GM13977 (cell line): Measurements from ENCODE around the gene RNF31.

Experiments
- DNase-seq: peaks from one replicate; pipeline ENCODE4 v3.0.0; 2012; ENCODE audit warnings: low spot score
- in situ Hi-C: fragments of 300-500 bp; cut with MboI; formaldehyde crosslinking; loops from one replicate; pipeline ENCODE4 v1.12.0; 2022; ENCODE audit warnings: low sequenced_read_pairs, low pct_unique_long_range_greater_than_20kb, mixed read lengths, inconsistent platforms; ENCODE audit not compliant: unreplicated experiment
- TF ChIP-seq, protein P1 (sequence below): IDR thresholded peaks from 2 replicates; pipeline ENCODE4 v1.5.1; 2012; ENCODE audit warnings: mild to moderate bottlenecking, control low read depth; ENCODE audit not compliant: insufficient read depth; ENCODE audit errors: extremely low read depth, missing control alignments

RNF31 gene

GRCh38 chr14:24171422-24172260, 24.3 kb downstream of the RNF31 start, which contains the start of gene REC8:
REC8 (plus strand) TSS chr14:24172080; CDS start chr14:24172553, 473 bp downstream.
- in situ Hi-C loops, result no loop called here
- DNase-seq, result peak; percentile 98
- TF ChIP-seq, protein P1, sequence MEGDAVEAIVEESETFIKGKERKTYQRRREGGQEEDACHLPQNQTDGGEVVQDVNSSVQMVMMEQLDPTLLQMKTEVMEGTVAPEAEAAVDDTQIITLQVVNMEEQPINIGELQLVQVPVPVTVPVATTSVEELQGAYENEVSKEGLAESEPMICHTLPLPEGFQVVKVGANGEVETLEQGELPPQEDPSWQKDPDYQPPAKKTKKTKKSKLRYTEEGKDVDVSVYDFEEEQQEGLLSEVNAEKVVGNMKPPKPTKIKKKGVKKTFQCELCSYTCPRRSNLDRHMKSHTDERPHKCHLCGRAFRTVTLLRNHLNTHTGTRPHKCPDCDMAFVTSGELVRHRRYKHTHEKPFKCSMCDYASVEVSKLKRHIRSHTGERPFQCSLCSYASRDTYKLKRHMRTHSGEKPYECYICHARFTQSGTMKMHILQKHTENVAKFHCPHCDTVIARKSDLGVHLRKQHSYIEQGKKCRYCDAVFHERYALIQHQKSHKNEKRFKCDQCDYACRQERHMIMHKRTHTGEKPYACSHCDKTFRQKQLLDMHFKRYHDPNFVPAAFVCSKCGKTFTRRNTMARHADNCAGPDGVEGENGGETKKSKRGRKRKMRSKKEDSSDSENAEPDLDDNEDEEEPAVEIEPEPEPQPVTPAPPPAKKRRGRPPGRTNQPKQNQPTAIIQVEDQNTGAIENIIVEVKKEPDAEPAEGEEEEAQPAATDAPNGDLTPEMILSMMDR, result no peak

GRCh38 chr14:24172261-24172860, 25.1 kb downstream of the RNF31 start:
- TF ChIP-seq, protein P1, result no peak
- in situ Hi-C loops, result no loop called here
- DNase-seq, result no peak

GRCh38 chr14:24172871-24173281, 25.6 kb downstream of the RNF31 start:
- DNase-seq, result no peak
- TF ChIP-seq, protein P1, result no peak
- in situ Hi-C loops, result no loop called here

GRCh38 chr14:24176599-24176998, 29.3 kb downstream of the RNF31 start:
- in situ Hi-C loops, result no loop called here
- DNase-seq, result no peak
- TF ChIP-seq, protein P1, result no peak

GRCh38 chr14:24177041-24177825, 29.9 kb downstream of the RNF31 start:
- no peak for DNase-seq
- TF ChIP-seq, protein P1, result no peak
- in situ Hi-C loops, result no loop called here

- no peak for DNase-seq
- in situ Hi-C loops, result no loop called here
- TF ChIP-seq, protein P1, result no peak
These were observed 30.6 kb downstream of the RNF31 start for GRCh38 chr14:24177891-24178290.
